Common myeloid progenitor, CD34-positive (primary cell): ENCODE results near the gene SLC30A2.
A peak's percentile ranks its signal among the peaks of the same experiment; 100 is the strongest.

Experiments used
- CTCF ChIA-PET: fragments of 350-600 bp; sonication (Branson Sonifier 250); formaldehyde crosslinking; loops from one replicate; lab custom pipeline; 2021; ENCODE audit warnings: antibody characterized with exemption; lab: Charles Lee
- POLR2A ChIA-PET: fragments of 350-600 bp; sonication (Branson Sonifier 250); formaldehyde crosslinking; loops from one replicate; lab custom pipeline; 2021; ENCODE audit warnings: antibody characterized with exemption; lab: Charles Lee
- DNase-seq, 3 donors: peaks; one replicate each; pipeline versions ENCODE4 v3.0.0 to v3.0.0-alpha.2; 2013
- H3K27ac ChIP-seq, 2 experiments: 1 replicate in 1 of 2; 2 replicates in 1 of 2; pipeline ENCODE4 v1.7.0; 2013; ENCODE audit warnings: inconsistent platforms in 2 of 2, low read length in 2 of 2, mild to moderate bottlenecking in 2 of 2, low read depth in 1 of 2, moderate library complexity in 1 of 2; ENCODE audit not compliant: severe bottlenecking in 2 of 2, insufficient read depth in 1 of 2, poor library complexity in 1 of 2
- H3K27me3 ChIP-seq, 5 experiments: replicated peaks in 2 of 5; 1 replicate in 3 of 5; 2 replicates in 2 of 5; pipeline versions ENCODE4 v1.6.1 to v1.7.0; 2013; ENCODE audit warnings: low read length in 4 of 5, mild to moderate bottlenecking in 2 of 5, moderate library complexity in 2 of 5, inconsistent platforms in 1 of 5; ENCODE audit not compliant: insufficient read depth in 5 of 5, control insufficient read depth in 4 of 5
- H3K36me3 ChIP-seq, 4 experiments: 1 replicate in 2 of 4; 2 replicates in 2 of 4; pipeline versions ENCODE4 v1.6.1 to v1.7.0; 2013; ENCODE audit warnings: low read length in 3 of 4, control low read depth in 1 of 4, mild to moderate bottlenecking in 1 of 4; ENCODE audit not compliant: control insufficient read depth in 4 of 4, insufficient read depth in 4 of 4
- H3K4me1 ChIP-seq, 4 experiments: 1 replicate in 3 of 4; 2 replicates in 1 of 4; pipeline versions ENCODE4 v1.6.1 to v1.7.1; 2013; ENCODE audit warnings: low read length in 3 of 4, mild to moderate bottlenecking in 3 of 4, control low read depth in 1 of 4, inconsistent platforms in 1 of 4, moderate library complexity in 1 of 4; ENCODE audit not compliant: control insufficient read depth in 4 of 4, insufficient read depth in 4 of 4; ENCODE audit errors: control extremely low read depth in 1 of 4
- H3K4me3 ChIP-seq, 7 experiments: 1 replicate in 4 of 7; 2 replicates in 3 of 7; pipeline versions ENCODE4 v1.5.1 to v1.7.0; 2013; ENCODE audit warnings: mild to moderate bottlenecking in 7 of 7, low read length in 6 of 7, moderate library complexity in 6 of 7, inconsistent platforms in 2 of 7, low read depth in 2 of 7, control low read depth in 1 of 7; ENCODE audit not compliant: insufficient read depth in 4 of 7, control insufficient read depth in 1 of 7; ENCODE audit errors: extremely low read depth in 1 of 7
- H3K9me3 ChIP-seq, 5 experiments: 1 replicate in 4 of 5; 2 replicates in 1 of 5; pipeline versions ENCODE4 v1.6.1 to v1.7.1; 2013; ENCODE audit warnings: low read length in 4 of 5, mild to moderate bottlenecking in 2 of 5, inconsistent platforms in 1 of 5, low read depth in 1 of 5, moderate library complexity in 1 of 5; ENCODE audit not compliant: control insufficient read depth in 4 of 5, insufficient read depth in 2 of 5; ENCODE audit errors: control extremely low read depth in 1 of 5
- WGBS: methylation state at CpG from one replicate; pipeline ENCODE4 v1.1.5; 2013; ENCODE audit not compliant: insufficient coverage; 5-methylcytosine and 5-hydroxymethylcytosine counted together

The SLC30A2 gene

GRCh38 chr1:26003262-26003661 lies 42.7 kb downstream of the SLC30A2 start:
- Histone ChIP-seq H3K36me3 (no peaks in the 10 kb centered on the region), H3K9me3 (no peaks in the 10 kb centered on the region), H3K4me1 (peaks cover 0 to 5% (median 5%) of the 10 kb centered on the region in 4 experiments), H3K27me3 (no peaks in the 10 kb centered on the region), H3K4me3 (no peak overlapping the region), H3K27ac (no peak overlapping the region)
- CTCF ChIA-PET = interaction anchor here (12.8 kb wide), 1 partner anchor 104 kb away, joined by 368 read pairs; the partner anchor contains the start of gene STMN1
- DNase-seq = no peak
- 75% methylated on average over 1 of the region's 4 CpGs for WGBS
- POLR2A ChIA-PET = no interaction called here

- Histone ChIP-seq H3K4me3 (no peak overlapping the region), H3K9me3 (no peaks in the 10 kb centered on the region), H3K27ac (no peak overlapping the region), H3K4me1 (peaks cover 0 to 21% (median 16%) of the 10 kb centered on the region in 4 experiments), H3K36me3 (peaks cover 0 to 2% (median 0%) of the 10 kb centered on the region in 4 experiments), H3K27me3 (no peaks in the 10 kb centered on the region)
- POLR2A ChIA-PET = no interaction called here
- WGBS = 97% methylated on average over 16 of the region's 18 CpGs
- CTCF ChIA-PET = interaction anchor here (0.7 to 12.8 kb wide), 7 partner anchors 8 to 122 kb away, joined by 3 to 368 read pairs (median 3); partner anchors contain the start of gene STMN1
- DNase-seq = no peak
Observed at GRCh38 chr1:25999041-25999800, 46.7 kb downstream of the SLC30A2 start.

- 1% methylated on average over 39 of the region's 47 CpGs for WGBS
- peaks cover 0 to 27% (median 16%) of the 10 kb centered on the region in 4 experiments for H3K4me1 ChIP-seq
- peak within 1 kb of the TSS; percentile 71 to 92 for H3K27ac ChIP-seq
- peak within 1 kb of the TSS; percentile 11 to 92 (median 72) for H3K4me3 ChIP-seq
- no peaks in the 10 kb centered on the region for H3K9me3 ChIP-seq
- ChIA-PET POLR2A (interaction anchor here (0.6 to 1.6 kb wide), 7 partner anchors 8 to 178 kb away, joined by 3 to 7 read pairs (median 4); no protein-coding TSS in a partner anchor), CTCF (interaction anchor here (0.6 to 12.8 kb wide), 20 partner anchors 10 to 167 kb away, joined by 3 to 368 read pairs (median 4); partner anchors contain the start of genes PAQR7 and STMN1)
- no peaks in the 10 kb centered on the region for H3K27me3 ChIP-seq
- peak; percentile 100 for DNase-seq
- H3K36me3 ChIP-seq = peaks cover 0 to 2% (median 0%) of the 10 kb centered on the region in 4 experiments
Observed at GRCh38 chr1:25997828-25998761, 47.8 kb downstream of the SLC30A2 start, which contains the start of gene PAFAH2. TSS of gene PAFAH2 (minus strand) at chr1:25998063. CDS start at chr1:25990816, 7,247 bp downstream.

GRCh38 chr1:25996966-25997827 lies 48.7 kb downstream of the SLC30A2 start:
- ChIA-PET CTCF (interaction anchor here (0.6 to 12.8 kb wide), 19 partner anchors 9 to 166 kb away, joined by 3 to 368 read pairs (median 4); partner anchors contain the start of genes PAQR7 and STMN1), POLR2A (interaction anchor here (0.6 to 1.6 kb wide), 7 partner anchors 7 to 177 kb away, joined by 3 to 7 read pairs (median 4); no protein-coding TSS in a partner anchor)
- Histone ChIP-seq H3K9me3 (no peaks in the 10 kb centered on the region), H3K36me3 (peaks cover 0 to 2% (median 0%) of the 10 kb centered on the region in 4 experiments), H3K4me3 (peak overlapping the region; percentile 11 to 92 (median 69)), H3K27me3 (no peaks in the 10 kb centered on the region), H3K4me1 (peaks cover 0 to 34% (median 19%) of the 10 kb centered on the region in 4 experiments), H3K27ac (peak overlapping the region; percentile 71 to 92)
- WGBS = 0% methylated on average over 12 of the region's 13 CpGs
- DNase-seq = peak; percentile 18 to 63 (median 50)

- WGBS = 100% methylated on average over 3 of the region's 3 CpGs
- Histone ChIP-seq H3K4me1 (peaks cover 6 to 58% (median 41%) of the 10 kb centered on the region in 4 experiments), H3K4me3 (no peak overlapping the region), H3K27ac (no peak overlapping the region), H3K27me3 (no peaks in the 10 kb centered on the region), H3K36me3 (peaks cover 0 to 2% (median 0%) of the 10 kb centered on the region in 4 experiments), H3K9me3 (no peaks in the 10 kb centered on the region)
- ChIA-PET POLR2A (interaction anchor here (2.1 kb wide), 1 partner anchor 89 kb away, joined by 7 read pairs; no protein-coding TSS in a partner anchor), CTCF (interaction anchor here (0.8 to 12.8 kb wide), 6 partner anchors 11 to 134 kb away, joined by 3 to 368 read pairs (median 3); partner anchors contain the start of gene STMN1)
- DNase-seq = no peak
Observed at GRCh38 chr1:25994402-25995150, 51.3 kb downstream of the SLC30A2 start.
